Spinal cord (tissue), 10 donors: ENCODE measurements around the gene NAALADL1. TPM values are rescaled to one million over a fixed set of nuclear protein-coding genes. Genes with fewer than 3 reads are reported as not detected.

Source experiments
- DNase-seq, 6 donors: peaks; one replicate each; pipeline versions ENCODE4 v3.0.0 to v3.0.0-alpha.2; 2013 to 2015; ENCODE audit warnings: low spot score in 6 of 6, low read depth in 4 of 6
- H3K27ac ChIP-seq: one replicate; pipeline ENCODE4 v1.5.1; 2013; ENCODE audit warnings: low read depth, low read length, control low read depth
- H3K27me3 ChIP-seq: one replicate; pipeline ENCODE4 v1.6.1; 2013; ENCODE audit warnings: low read length; ENCODE audit not compliant: control insufficient read depth, insufficient read depth
- H3K36me3 ChIP-seq: one replicate; pipeline ENCODE4 v1.6.1; 2013; ENCODE audit warnings: low read length; ENCODE audit not compliant: control insufficient read depth, insufficient read depth
- H3K4me1 ChIP-seq: one replicate; pipeline ENCODE4 v1.6.1; 2013; ENCODE audit warnings: low read length; ENCODE audit not compliant: control insufficient read depth, insufficient read depth
- H3K4me3 ChIP-seq: one replicate; pipeline ENCODE4 v1.5.1; 2013; ENCODE audit warnings: low read depth, low read length, control low read depth
- H3K9me3 ChIP-seq: one replicate; pipeline ENCODE4 v1.6.1; 2013; ENCODE audit warnings: low read length; ENCODE audit not compliant: control insufficient read depth, insufficient read depth
- WGBS: methylation state at CpG from one replicate; pipeline ENCODE4 v1.1.5; 2013; ENCODE audit warnings: missing lambda C conversion rate; ENCODE audit not compliant: insufficient coverage; 5-methylcytosine and 5-hydroxymethylcytosine counted together
- polyA plus RNA-seq, 2 donors: library from polyadenylated mRNA; unstranded; fragments of 120-200 nt; gene quantifications; one replicate each; pipeline ENCODE4 v1.2.1, GENCODE V29; 2013; ENCODE audit not compliant: insufficient read length in 2 of 2
- total RNA-seq, 2 donors: library from RNA; depleted of rRNA in 1 of 2; stranded (reverse); fragments of 120-200 nt in 1 of 2; fragments of >200 nt in 1 of 2; gene quantifications; one replicate each; pipeline versions ENCODE4 v1.2.3 to v1.2.4, GENCODE V29; 2013 to 2014
- donor health status: healthy.

Gene NAALADL1
- total and polyA plus RNA-seq, 4 donors, result 5.5 to 25.2 (median 7.9) TPM

DNA sequence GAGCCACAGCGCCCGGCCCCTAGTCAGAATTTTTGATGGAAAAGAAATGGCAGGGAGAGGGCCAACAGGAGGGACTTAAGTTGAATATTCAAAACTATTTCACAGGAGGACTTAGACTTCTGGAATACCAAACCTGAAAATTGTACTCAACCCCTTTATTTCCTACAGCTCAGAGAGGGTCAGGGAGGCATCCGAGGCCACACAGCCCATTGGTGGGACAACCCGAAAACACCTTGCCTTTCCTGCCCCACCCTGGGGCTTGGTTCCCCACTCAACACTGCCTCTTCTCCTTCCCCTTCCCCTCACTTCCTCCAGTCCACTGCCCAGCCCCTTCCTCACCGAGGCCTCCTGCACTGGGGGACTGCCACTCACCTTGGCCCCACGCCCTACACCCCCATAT is 1.4 kb downstream of the NAALADL1 start:
- no peaks in the 10 kb centered on the region for H3K4me1 ChIP-seq

DNA sequence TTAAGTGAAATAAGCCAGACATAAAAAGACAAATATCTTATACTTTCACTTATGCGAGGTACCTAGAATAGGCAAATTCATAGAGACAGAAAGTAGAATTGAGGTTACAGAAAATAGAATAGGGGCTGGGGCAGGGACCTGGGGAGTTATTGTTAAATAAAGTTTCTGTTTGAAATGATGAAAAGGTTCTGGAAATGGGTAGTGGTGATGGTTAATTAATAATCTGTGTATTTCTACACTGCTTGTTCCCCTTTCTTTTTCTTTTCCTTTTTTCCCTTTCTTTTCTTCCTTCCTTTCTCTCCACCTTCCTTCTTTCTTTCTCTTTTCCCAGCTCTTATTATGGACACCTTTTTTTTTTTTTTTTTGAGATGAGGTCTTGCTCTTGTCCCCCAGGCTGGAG is 2.8 kb downstream of the NAALADL1 start:
- Histone ChIP-seq H3K4me3 (no peak overlapping the region), H3K9me3 (no peaks in the 10 kb centered on the region), H3K27ac (no peak overlapping the region), H3K4me1 (no peaks in the 10 kb centered on the region), H3K27me3 (peaks cover 3% of the 10 kb centered on the region), H3K36me3 (peaks cover 2% of the 10 kb centered on the region)
- no CpG with 5 or more reads among the region's 1 CpG for WGBS
- no peak for DNase-seq

More for the DNA sequence above, 1.4 kb downstream of the NAALADL1 start:
- peaks cover 3% of the 10 kb centered on the region for H3K27me3 ChIP-seq
- peaks cover 2% of the 10 kb centered on the region for H3K36me3 ChIP-seq
- H3K4me3 ChIP-seq, result no peak overlapping the region
- H3K27ac ChIP-seq, result no peak overlapping the region
- no peaks in the 10 kb centered on the region for H3K9me3 ChIP-seq
- 82% methylated on average over 5 of the region's 6 CpGs for WGBS
- DNase-seq, result no peak

DNA sequence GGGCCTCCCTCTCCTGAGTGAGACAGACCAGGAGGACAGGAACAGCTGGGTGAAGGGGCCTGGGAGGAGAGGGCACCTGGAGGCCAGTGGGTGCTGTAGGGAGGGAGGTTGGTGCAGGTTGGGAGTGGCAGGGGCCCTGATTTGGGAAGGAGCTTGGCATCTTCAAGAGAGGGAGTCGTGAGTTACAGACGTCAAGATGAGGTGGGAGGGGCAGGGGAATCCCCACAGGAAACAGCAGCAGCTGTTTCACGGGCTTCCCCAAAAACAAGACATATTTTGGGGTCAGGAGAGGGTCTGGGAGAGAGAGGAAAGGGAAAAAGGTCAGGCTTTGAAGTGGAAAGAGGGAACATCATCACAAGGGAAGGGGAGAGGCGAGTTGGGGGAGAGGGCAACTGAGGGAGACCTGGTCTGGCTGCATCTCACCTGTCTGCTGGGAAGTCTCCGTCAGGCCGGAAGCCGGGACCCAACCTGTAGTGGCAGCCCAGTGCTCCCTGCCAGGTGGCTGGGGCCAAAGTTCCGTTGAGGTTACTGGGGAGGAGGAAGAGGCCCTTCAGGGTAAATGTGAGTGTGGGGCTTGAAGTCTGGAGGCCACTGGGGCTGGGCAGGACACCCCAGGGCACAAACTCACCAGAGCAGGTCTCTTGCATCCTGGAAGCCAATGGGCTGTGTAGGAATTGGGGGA is 4.4 kb downstream of the NAALADL1 start:
- peaks cover 3% of the 10 kb centered on the region for H3K27me3 ChIP-seq
- no peaks in the 10 kb centered on the region for H3K9me3 ChIP-seq
- DNase-seq, result no peak
- no peaks in the 10 kb centered on the region for H3K4me1 ChIP-seq
- peaks cover 2% of the 10 kb centered on the region for H3K36me3 ChIP-seq
- WGBS, result 64% methylated on average over 8 of the region's 8 CpGs
- H3K4me3 ChIP-seq, result no peak overlapping the region
- no peak overlapping the region for H3K27ac ChIP-seq

DNA sequence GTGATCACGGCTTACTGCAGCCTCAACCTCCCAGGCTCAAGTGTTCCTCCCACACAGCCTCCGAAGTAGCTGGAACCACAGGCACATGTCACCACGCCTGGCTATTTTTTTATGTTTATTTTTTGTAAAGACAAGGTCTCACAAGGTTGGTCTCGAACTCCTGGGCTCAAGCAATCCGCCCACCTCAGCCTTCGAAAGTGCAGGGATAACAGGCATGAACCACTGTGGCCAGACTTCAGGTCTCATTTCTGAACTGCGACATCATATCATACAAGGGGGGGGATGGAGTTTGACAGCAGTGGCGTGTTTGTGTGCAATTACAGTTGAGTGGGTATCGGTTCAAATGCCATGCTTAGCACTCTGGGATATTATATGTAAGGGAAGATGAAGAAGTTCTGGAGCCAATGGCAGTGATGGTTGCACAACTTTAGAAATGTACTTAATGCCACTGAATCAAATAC is 6.9 kb downstream of the NAALADL1 start:
- H3K4me1 ChIP-seq, result peaks cover 14% of the 10 kb centered on the region
- peaks cover 7% of the 10 kb centered on the region for H3K36me3 ChIP-seq
- DNase-seq, result no peak
- H3K27me3 ChIP-seq, result peaks cover 3% of the 10 kb centered on the region
- H3K4me3 ChIP-seq, result no peak overlapping the region
- WGBS, result 93% methylated on average over 7 of the region's 9 CpGs
- H3K9me3 ChIP-seq, result no peaks in the 10 kb centered on the region
- H3K27ac ChIP-seq, result no peak overlapping the region

DNA sequence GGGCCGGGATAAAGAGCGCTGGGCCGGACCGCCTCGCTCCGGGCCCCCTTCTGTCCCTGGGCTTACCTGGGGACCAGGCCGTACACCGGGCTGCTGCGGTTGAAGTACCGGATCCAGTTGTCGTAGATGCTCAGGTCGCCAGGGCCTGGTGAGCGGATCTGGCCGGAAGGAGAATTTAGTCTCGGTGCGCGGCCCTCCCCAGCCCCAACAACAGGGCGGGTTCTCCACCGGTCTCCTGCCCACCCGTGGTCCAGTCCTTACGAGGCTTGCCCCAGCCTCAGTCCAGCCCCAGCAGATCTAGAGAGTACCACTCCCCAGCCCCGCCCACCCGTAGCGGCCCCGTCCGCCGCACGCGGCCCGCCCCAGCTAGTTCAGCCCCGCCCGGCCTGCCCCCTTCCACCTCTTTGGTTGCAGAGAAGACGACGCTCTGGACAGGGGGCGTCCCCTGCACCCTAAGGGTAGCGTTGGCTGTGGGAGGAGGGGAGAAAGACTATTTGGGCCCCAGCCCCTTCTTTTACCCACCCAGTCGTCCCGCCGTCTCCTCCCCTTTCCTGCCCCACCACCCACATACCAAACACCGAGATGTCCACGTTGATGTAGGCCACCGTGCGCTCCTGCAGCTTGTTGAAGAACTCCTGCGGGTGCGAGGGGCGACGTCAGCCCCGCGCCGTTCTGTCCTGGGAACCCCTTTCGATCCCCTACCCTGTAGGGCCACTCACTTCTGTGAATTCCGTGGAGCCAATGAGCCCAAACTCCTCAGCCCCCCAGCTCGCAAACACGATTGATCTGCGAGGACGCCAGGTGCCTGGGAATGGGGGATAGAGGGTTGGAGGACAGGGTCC is 10.6 kb downstream of the NAALADL1 start:
- Histone ChIP-seq H3K36me3 (peaks cover 37% of the 10 kb centered on the region), H3K4me3 (peak overlapping the region; percentile 44), H3K27ac (no peak overlapping the region), H3K27me3 (no peaks in the 10 kb centered on the region), H3K9me3 (no peaks in the 10 kb centered on the region), H3K4me1 (peaks cover 23% of the 10 kb centered on the region)
- DNase-seq, result peak in 1 of 6 donors; percentile 11
- 20% methylated on average over 36 of the region's 56 CpGs for WGBS

DNA sequence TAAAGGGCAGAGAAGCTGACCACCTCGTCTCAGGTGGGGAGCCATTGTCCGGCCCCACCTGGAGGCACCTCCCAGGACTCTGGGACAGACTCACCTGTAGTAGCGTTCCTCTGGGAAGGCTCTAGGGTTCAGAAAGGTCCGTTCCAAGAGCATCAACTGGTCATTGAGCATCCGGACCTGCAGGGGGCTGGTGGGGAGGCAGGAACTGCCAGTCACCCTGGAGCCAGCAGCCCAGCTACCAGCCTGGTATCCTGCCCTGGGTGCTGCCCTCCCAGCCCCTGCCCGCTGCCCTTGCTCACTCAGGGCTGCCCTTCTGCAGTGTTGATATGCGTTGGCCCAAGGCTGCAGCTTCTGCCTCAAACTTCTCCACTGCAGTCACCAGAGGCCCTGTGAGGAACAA is 12.6 kb downstream of the NAALADL1 start:
- Histone ChIP-seq H3K4me3 (no peak overlapping the region), H3K36me3 (peaks cover 37% of the 10 kb centered on the region), H3K27me3 (no peaks in the 10 kb centered on the region), H3K27ac (no peak overlapping the region), H3K9me3 (no peaks in the 10 kb centered on the region), H3K4me1 (peaks cover 34% of the 10 kb centered on the region)
- no peak for DNase-seq
- 91% methylated on average over 7 of the region's 7 CpGs for WGBS

DNA sequence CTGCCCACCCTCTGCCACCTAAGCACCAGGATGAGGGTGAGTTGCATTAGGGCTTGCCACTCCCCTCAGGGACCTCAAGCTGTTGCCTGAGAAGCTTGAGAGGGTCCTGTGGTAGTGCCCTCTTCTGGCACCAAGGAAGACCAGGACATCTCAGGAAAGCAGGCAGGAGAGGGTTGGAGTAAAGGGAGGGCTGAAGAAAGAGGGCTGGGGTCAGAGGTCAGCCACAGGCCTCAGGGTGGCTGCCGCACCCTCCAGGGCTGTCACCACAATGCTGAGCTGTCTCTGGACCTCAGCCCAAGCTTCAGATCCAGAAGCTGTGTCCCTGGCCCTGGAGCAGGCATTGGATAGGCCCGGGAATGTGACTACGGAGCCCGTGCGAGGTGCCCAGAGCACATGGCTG is 13.3 kb downstream of the NAALADL1 start:
- Histone ChIP-seq H3K9me3 (no peaks in the 10 kb centered on the region), H3K4me1 (peaks cover 37% of the 10 kb centered on the region), H3K27ac (no peak overlapping the region), H3K36me3 (peaks cover 38% of the 10 kb centered on the region), H3K4me3 (no peak overlapping the region), H3K27me3 (no peaks in the 10 kb centered on the region)
- WGBS, result 87% methylated on average over 5 of the region's 5 CpGs
- DNase-seq, result no peak

DNA sequence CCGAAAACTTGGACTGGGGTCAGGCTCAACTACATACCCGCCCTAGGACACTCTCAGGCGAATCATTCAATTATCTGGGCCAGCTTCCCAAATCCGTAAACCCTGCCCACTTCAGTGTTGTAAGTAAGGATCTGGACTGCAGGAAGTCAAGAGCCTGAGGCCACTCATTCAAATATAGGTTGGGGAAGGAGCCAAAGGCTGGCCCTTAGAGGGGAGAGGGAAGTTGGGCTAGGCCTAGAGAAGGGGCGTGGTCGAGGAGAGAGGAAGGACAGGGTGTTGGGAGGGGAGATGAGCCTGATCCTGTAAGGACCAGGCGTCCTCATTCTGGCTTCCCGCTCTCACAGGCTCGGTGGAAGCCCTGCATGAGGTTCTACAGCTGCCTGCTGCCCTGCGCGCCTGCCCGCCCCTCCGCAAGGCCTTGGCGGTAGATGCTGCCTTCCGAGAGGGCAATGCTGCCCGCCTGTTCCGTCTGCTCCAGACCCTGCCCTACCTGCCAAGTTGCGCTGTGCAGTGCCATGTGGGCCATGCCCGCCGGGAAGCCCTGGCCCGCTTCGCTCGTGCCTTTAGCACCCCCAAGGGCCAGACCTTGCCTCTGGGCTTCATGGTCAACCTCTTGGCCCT is 14.4 kb downstream of the NAALADL1 start:
- Histone ChIP-seq H3K9me3 (no peaks in the 10 kb centered on the region), H3K36me3 (peaks cover 47% of the 10 kb centered on the region), H3K4me3 (no peak overlapping the region), H3K27ac (no peak overlapping the region), H3K27me3 (no peaks in the 10 kb centered on the region), H3K4me1 (peaks cover 38% of the 10 kb centered on the region)
- WGBS, result 88% methylated on average over 21 of the region's 23 CpGs
- DNase-seq, result peak in 1 of 6 donors; percentile 21

DNA sequence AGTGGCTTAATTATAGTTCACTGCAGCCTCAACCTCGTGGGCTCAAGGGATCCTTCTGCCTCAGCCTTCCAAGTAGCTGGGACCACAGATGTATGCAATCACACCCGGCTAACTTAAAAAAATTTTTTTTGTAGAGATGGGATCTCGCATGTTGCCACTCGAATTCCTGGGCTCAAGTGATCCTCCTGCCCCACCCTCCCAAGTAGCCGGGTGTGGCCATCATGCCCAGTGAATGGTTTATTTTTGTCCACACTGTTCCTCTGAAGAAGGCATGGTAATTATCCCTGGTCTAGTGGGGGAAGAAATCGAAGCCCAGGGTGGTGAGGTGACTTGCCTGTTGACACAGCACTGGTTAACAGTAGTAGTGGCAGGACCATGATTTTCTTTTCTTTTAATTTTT is 15.5 kb downstream of the NAALADL1 start:
- H3K4me3 ChIP-seq, result no peak overlapping the region

More for the DNA sequence above, 15.5 kb downstream of the NAALADL1 start:
- Histone ChIP-seq H3K36me3 (peaks cover 57% of the 10 kb centered on the region), H3K27ac (no peak overlapping the region), H3K27me3 (no peaks in the 10 kb centered on the region), H3K4me1 (peaks cover 32% of the 10 kb centered on the region), H3K9me3 (no peaks in the 10 kb centered on the region)
- 94% methylated on average over 4 of the region's 6 CpGs for WGBS
- DNase-seq, result no peak
